A673 (cell line): ENCODE measurements around the gene NCCRP1.

Source experiments
- CTCF ChIP-seq: fragments of 300-800, 200-600 bp; sonication (generic); conservative IDR thresholded peaks from 2 replicates; pipeline ENCODE4 v1.5.1; 2017; ENCODE audit warnings: low read depth, mild to moderate bottlenecking, antibody characterized with exemption, low read length, moderate library complexity, mixed read lengths
- EZH2 ChIP-seq: fragments of 200-600 bp; sonication (generic); IDR thresholded peaks from 2 replicates; pipeline ENCODE4 v1.6.1; 2017; ENCODE audit warnings: borderline replicate concordance, low read depth, mild to moderate bottlenecking, mixed read lengths, antibody characterized with exemption, low read length; ENCODE audit not compliant: poor library complexity, severe bottlenecking

GRCh38 chr19:39173502-39173991, 23.2 kb upstream of the NCCRP1 start:
- TF ChIP-seq EZH2 (no peak), CTCF (no peak)
